ENCODE data around the gene FIBP. TPM values are rescaled to one million over a fixed set of nuclear protein-coding genes. Genes with fewer than 3 reads are reported as not detected.

FIBP gene
- total and polyA plus RNA-seq, 3 donors from 2014 or later, result 131 to 149 (median 144) TPM

GRCh38 chr11:65872586-65873317, 15.5 kb downstream of the FIBP start, which contains the start of gene EFEMP2:
EFEMP2 (minus strand) TSS chr11:65872800; CDS start chr11:65872354, 446 bp downstream.
- Histone ChIP-seq H3K27me3 (no peaks in the 10 kb centered on the region), H3K27ac (peak within 1 kb of the TSS; percentile 82 to 93), H3K9me3 (no peaks in the 10 kb centered on the region), H3K36me3 (ENCODE audit: low read depth, missing control alignments) (no peaks in the 10 kb centered on the region), H3K4me1 (peaks cover 14% of the 10 kb centered on the region), H3K4me3 (peak within 1 kb of the TSS; percentile 58 to 59)
- 1 to 3% methylated on average over 8 to 48 of the region's 69 CpGs for WGBS, 2 donors
- TF ChIP-seq CTCF (IDR thresholded peaks at IDR 0.05) (no peak), POLR2A (IDR thresholded peaks at IDR 0.05) (no peak)
- no peak for DNase-seq
- intact Hi-C loops (cut with DNase I; ENCODE audit: low total_unique reads), result no loop called here

GRCh38 chr11:65871811-65872548, 16.3 kb downstream of the FIBP start:
- intact Hi-C loops (cut with DNase I; ENCODE audit: low total_unique reads), result no loop called here
- no peak for DNase-seq
- 32 to 53% methylated on average over 7 to 11 of the region's 26 CpGs for WGBS, 2 donors
- H3K4me3 ChIP-seq, result peak overlapping the region; percentile 58 to 59
- no peaks in the 10 kb centered on the region for H3K9me3 ChIP-seq
- H3K27me3 ChIP-seq, result no peaks in the 10 kb centered on the region
- TF ChIP-seq POLR2A (IDR thresholded peaks at IDR 0.05) (no peak), CTCF (IDR thresholded peaks at IDR 0.05) (no peak)
- peak overlapping the region; percentile 82 to 93 for H3K27ac ChIP-seq
- H3K4me1 ChIP-seq, result peaks cover 14% of the 10 kb centered on the region
- no peaks in the 10 kb centered on the region for H3K36me3 ChIP-seq (ENCODE audit: low read depth, missing control alignments)

GRCh38 chr11:65870706-65871681, 17.3 kb downstream of the FIBP start:
- no peak for DNase-seq
- Histone ChIP-seq H3K27ac (peak overlapping the region; percentile 82 to 93), H3K27me3 (no peaks in the 10 kb centered on the region), H3K9me3 (no peaks in the 10 kb centered on the region), H3K36me3 (ENCODE audit: low read depth, missing control alignments) (no peaks in the 10 kb centered on the region), H3K4me1 (peaks cover 14% of the 10 kb centered on the region), H3K4me3 (no peak overlapping the region)
- whole genome bisulfite sequencing, 2 donors, result 69 to 100% methylated on average over 1 to 24 of the region's 24 CpGs
- TF ChIP-seq POLR2A (IDR thresholded peaks at IDR 0.05) (no peak), CTCF (IDR thresholded peaks at IDR 0.05) (no peak)
- intact Hi-C loops (cut with DNase I; ENCODE audit: low total_unique reads), result no loop called here

- no peak for DNase-seq
- no peak overlapping the region for H3K27ac ChIP-seq
These were observed 18.0 kb downstream of the FIBP start for GRCh38 chr11:65870307-65870658.

More at GRCh38 chr11:65870307-65870658, 18.0 kb downstream of the FIBP start:
- Histone ChIP-seq H3K36me3 (ENCODE audit: low read depth, missing control alignments) (no peaks in the 10 kb centered on the region), H3K27me3 (no peaks in the 10 kb centered on the region), H3K9me3 (no peaks in the 10 kb centered on the region), H3K4me3 (no peak overlapping the region), H3K4me1 (peaks cover 14% of the 10 kb centered on the region)
- 68 to 78% methylated on average over 5 to 11 of the region's 11 CpGs for WGBS, 2 donors
- TF ChIP-seq CTCF (IDR thresholded peaks at IDR 0.05) (no peak), POLR2A (IDR thresholded peaks at IDR 0.05) (no peak)
- intact Hi-C loops (cut with DNase I; ENCODE audit: low total_unique reads), result no loop called here
